Medulla oblongata (tissue), 1 donor: ENCODE data around the gene KIAA1549.
"Not testable (repeated sequence)": the region's sequence is repeated elsewhere in the genome, so short reads cannot be mapped to it uniquely, and the experiment has no call there.

ENCODE experiments used
- DNase-seq: peaks from one replicate; pipeline ENCODE4 v3.0.0-alpha.2; 2015; ENCODE audit errors: extremely low spot score

KIAA1549 gene

DNA sequence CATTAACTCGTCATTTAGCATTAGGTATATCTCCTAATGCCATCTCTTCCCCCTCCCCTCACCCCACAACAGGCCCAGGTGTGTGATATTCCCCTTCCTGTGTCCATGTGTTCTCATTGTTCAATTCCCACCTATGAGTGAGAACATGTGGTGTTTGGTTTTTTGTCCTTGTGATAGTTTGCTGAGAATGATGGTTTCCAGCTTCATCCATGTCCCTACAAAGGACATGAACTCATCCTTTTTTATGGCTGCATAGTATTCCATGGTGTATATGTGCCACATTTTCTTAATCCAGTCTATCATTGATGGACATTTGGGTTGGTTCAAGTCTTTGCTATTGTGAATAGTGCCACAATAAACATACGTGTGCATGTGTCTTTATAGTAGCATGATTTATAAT is 169.9 kb downstream of the KIAA1549 start:
- DNase-seq, result not testable (repeated sequence)

- DNase-seq, result no peak
Observed at GRCh38 chr7:138809346-138809745, 171.8 kb downstream of the KIAA1549 start.

DNA sequence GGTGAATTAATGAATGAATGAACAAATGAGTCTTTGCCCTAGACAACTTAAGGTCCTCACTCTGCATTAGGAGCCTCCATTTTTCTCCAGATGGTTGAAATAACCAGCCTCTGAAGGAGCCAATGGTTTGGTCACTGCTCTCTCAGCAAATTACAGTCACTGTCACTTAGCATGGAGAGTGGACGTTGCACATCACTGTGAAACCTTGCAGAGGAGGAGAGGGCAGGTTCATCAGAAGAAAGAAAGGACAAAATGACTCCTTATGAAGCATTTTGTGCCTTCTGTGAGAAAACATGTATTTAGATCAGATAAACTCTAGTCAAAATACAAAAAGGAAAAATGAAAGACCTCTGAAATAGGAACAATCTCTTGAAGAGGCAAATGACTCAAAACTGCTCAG is 176.6 kb downstream of the KIAA1549 start:
- DNase-seq, result no peak

DNA sequence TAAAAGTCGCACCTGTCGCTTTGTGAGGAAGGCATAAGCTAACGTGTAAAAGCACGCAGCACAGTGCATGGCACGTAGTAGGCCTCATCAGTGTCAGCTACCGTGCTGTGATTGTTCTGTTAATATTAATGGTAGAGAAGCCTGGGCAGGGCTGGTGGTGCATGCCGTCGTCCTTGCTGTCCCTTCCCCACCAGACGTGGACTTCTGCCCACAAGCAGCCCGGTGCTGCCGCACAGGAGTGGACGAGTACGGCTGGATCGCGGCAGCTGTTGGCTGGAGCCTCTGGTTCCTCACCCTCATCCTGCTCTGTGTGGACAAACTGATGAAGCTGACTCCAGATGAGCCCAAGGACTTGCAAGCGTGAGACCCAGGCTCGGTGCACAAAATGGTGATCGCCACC is 178.5 kb downstream of the KIAA1549 start:
- no peak for DNase-seq

- no peak for DNase-seq
Observed at GRCh38 chr7:138801256-138801655, 179.9 kb downstream of the KIAA1549 start.

- DNase-seq, result no peak
Observed at GRCh38 chr7:138799336-138800000, 181.7 kb downstream of the KIAA1549 start.

- DNase-seq, result no peak
Observed at GRCh38 chr7:138798836-138799235, 182.4 kb downstream of the KIAA1549 start.

GRCh38 chr7:138797715-138798320 is 183.4 kb downstream of the KIAA1549 start, which contains the start of the genes ATP6V0A4 and TMEM213:
TSS of gene ATP6V0A4 (minus strand) at chr7:138798196. CDS start at chr7:138771247, 26,949 bp downstream.
TSS of gene TMEM213 (plus strand) at chr7:138797994. CDS start at chr7:138798105, 111 bp downstream.
- no peak for DNase-seq

DNA sequence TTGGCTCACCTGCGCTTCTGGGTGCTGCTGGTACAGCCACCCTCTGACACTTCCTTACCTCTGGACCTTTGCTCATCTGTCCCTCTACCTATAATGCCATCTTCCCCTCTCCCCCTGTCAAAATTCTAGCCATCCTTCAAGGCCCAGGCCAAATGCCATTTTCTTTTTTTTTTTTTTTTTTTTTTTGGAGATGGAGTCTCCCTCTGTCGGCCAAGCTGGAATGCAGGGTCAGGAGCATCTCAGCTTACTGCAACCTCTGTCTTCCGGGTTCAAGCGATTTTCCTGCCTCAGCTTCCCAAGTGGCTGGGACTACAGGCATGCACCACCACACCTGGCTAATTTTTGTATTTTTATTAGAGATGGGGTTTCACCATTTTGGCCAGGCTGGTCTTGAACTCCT is 184.1 kb downstream of the KIAA1549 start:
- not testable (repeated sequence) for DNase-seq

DNA sequence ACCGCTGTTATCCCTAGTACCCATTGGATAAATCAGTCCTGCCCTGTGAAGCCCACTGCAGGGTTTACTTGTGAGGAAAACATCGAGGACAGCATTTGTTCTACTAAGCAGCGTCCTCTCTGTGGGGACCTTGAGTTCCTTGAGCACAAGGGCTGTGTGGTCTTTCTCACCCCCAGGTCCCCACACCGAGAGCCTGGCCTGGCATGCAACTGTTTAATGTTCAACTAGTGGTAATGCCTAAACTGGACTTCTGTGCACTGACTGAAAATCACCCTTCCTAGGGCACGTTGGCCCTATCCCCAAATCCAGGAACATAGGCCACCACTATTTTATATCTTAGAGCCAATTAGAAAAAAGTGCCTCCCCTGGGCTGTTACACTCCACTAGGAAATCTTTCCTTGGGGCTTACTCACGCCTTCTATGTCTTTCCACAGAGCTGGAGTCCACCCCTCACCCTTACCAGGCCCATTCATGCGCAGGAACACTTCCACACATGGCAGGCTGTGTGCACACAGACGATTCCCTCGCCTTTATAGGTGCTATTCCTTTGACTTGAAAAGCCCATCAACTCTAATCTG is 185.1 kb downstream of the KIAA1549 start:
- DNase-seq, result no peak

GRCh38 chr7:138785587-138786437 is 195.4 kb downstream of the KIAA1549 start:
- DNase-seq, result no peak

DNA sequence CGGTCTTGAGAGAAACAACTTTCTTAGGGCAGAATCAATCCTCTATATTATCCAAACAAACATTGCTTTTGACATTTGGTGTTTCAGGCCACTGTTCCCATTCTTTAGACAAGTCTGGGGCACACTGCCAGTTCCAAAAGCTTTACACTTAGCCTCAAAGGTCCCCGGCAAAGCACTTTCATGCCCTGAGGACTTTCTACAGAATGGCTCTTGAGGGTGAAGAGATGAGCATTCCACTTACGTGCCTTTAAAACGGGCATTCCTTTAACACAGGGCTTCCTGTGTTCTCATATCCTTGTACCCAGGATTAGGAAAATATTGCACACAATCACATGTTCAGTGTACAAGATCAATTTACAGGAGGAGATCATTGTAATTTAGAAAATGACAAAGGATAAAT is 196.5 kb downstream of the KIAA1549 start:
- no peak for DNase-seq
